Endometrial microvascular endothelial cells (primary cell): ENCODE data around the gene PPP2R3B. TPM values are rescaled to one million over a fixed set of nuclear protein-coding genes. Genes with fewer than 3 reads are reported as not detected.

ENCODE experiments used
- in situ Hi-C: cut with HindIII; loops from 2 replicates; pipeline ENCODE4 v1.10.0; 2017; ENCODE audit warnings: low sequenced_read_pairs, low pct_unique_long_range_greater_than_20kb; ENCODE audit errors: inconsistent ontology term
- total RNA-seq: library from RNA; depleted of rRNA; stranded (reverse); fragments of >200 nt; gene quantifications from one replicate; pipeline ENCODE4 v1.2.3, GENCODE V29; 2015; ENCODE audit errors: inconsistent ontology term

Gene PPP2R3B
- total RNA-seq, 1 donor from 2014 or later, result 17.2 TPM

GRCh38 chrX:346034-346813, 40.5 kb downstream of the PPP2R3B start:
- in situ Hi-C loops, result no loop called here

GRCh38 chrX:345020-345925, 41.4 kb downstream of the PPP2R3B start:
- in situ Hi-C loops, result no loop called here

- in situ Hi-C loops, result no loop called here
These were observed 42.3 kb downstream of the PPP2R3B start for GRCh38 chrX:344371-344901.

GRCh38 chrX:341541-342101, 45.1 kb downstream of the PPP2R3B start:
- in situ Hi-C loops, result no loop called here

- in situ Hi-C loops, result no loop called here
These were observed 45.9 kb downstream of the PPP2R3B start for GRCh38 chrX:340641-341423.

GRCh38 chrX:340121-340520, 46.6 kb downstream of the PPP2R3B start:
- in situ Hi-C loops, result no loop called here

- in situ Hi-C loops, result no loop called here
These were observed 47.8 kb downstream of the PPP2R3B start for GRCh38 chrX:338836-339400.

- in situ Hi-C loops, result no loop called here
These were observed 48.3 kb downstream of the PPP2R3B start for GRCh38 chrX:338281-338835.

GRCh38 chrX:337331-337831, 49.3 kb downstream of the PPP2R3B start:
- in situ Hi-C loops, result no loop called here

GRCh38 chrX:336227-336626, 50.5 kb downstream of the PPP2R3B start:
- in situ Hi-C loops, result no loop called here

- in situ Hi-C loops, result no loop called here
These were observed 51.0 kb downstream of the PPP2R3B start for GRCh38 chrX:335758-336155.

GRCh38 chrX:334971-335757, 51.5 kb downstream of the PPP2R3B start:
- in situ Hi-C loops, result no loop called here

- in situ Hi-C loops, result no loop called here
These were observed 52.3 kb downstream of the PPP2R3B start for GRCh38 chrX:334331-334891.

- in situ Hi-C loops, result no loop called here
These were observed 52.9 kb downstream of the PPP2R3B start for GRCh38 chrX:333611-334311.

GRCh38 chrX:332916-333610, 53.6 kb downstream of the PPP2R3B start:
- in situ Hi-C loops, result no loop called here

GRCh38 chrX:332496-332860, 54.2 kb downstream of the PPP2R3B start:
- in situ Hi-C loops, result no loop called here
